HepG2 (cell line): ENCODE data around the gene FAIM2. TPM values are rescaled to one million over a fixed set of nuclear protein-coding genes. Genes with fewer than 3 reads are reported as not detected.

Source experiments
- ARID4A ChIP-seq: sonication (generic); formaldehyde crosslinking; IDR thresholded peaks from 2 replicates; pipeline ENCODE4 v1.5.0; 2020; ENCODE audit warnings: mild to moderate bottlenecking, missing genetic modification reagents, borderline replicate concordance
- CREM ChIP-seq, 2 experiments: sonication (generic) in 1 of 2; formaldehyde crosslinking in 1 of 2; IDR thresholded peaks; 2 replicates each; pipeline versions ENCODE4 v1.4.0 to v1.6.1; 2016 to 2020; ENCODE audit warnings: antibody characterized with exemption in 1 of 2, mild to moderate bottlenecking in 1 of 2, missing genetic modification reagents in 1 of 2
- GABPA ChIP-seq, 2 experiments: IDR thresholded peaks; 2 replicates each; pipeline ENCODE4 v1.6.1; 2011 to 2016; ENCODE audit warnings: low read depth in 2 of 2, low read length in 1 of 2, missing biosample characterization in 1 of 2, missing genetic modification characterization in 1 of 2
- GATAD1 ChIP-seq: IDR thresholded peaks from 2 replicates; pipeline ENCODE4 v1.6.1; 2016; ENCODE audit warnings: missing genetic modification reagents, missing compliant biosample characterization
- HNF4A ChIP-seq: sonication (generic); formaldehyde crosslinking; IDR thresholded peaks from 2 replicates; pipeline ENCODE4 v1.4.0; 2020; ENCODE audit warnings: missing genetic modification reagents
- MED1 ChIP-seq: sonication (generic); formaldehyde crosslinking; IDR thresholded peaks from 2 replicates; pipeline ENCODE4 v1.4.0; 2020; ENCODE audit warnings: missing genetic modification reagents
- MED8 ChIP-seq: sonication (generic); formaldehyde crosslinking; IDR thresholded peaks from 2 replicates; pipeline ENCODE4 v1.8.1; 2023; ENCODE audit warnings: mild to moderate bottlenecking, missing genetic modification reagents; ENCODE audit not compliant: insufficient replicate concordance
- MYC ChIP-seq: sonication (generic); formaldehyde crosslinking; IDR thresholded peaks from 2 replicates; pipeline ENCODE4 v1.9.0; 2021; ENCODE audit warnings: missing genetic modification reagents, borderline replicate concordance
- NCOA1 ChIP-seq: sonication (generic); formaldehyde crosslinking; IDR thresholded peaks from 2 replicates; pipeline ENCODE4 v1.9.0; 2021; ENCODE audit warnings: missing genetic modification reagents
- NPAS2 ChIP-seq: sonication (generic); formaldehyde crosslinking; IDR thresholded peaks from 2 replicates; pipeline ENCODE4 v1.8.0; 2022; ENCODE audit warnings: mild to moderate bottlenecking, missing genetic modification reagents, borderline replicate concordance
- PAWR ChIP-seq: sonication (generic); formaldehyde crosslinking; IDR thresholded peaks from 2 replicates; pipeline ENCODE4 v1.4.0; 2020; ENCODE audit warnings: missing genetic modification reagents, mild to moderate bottlenecking, borderline replicate concordance
- SIN3B ChIP-seq: fragments of 150-350 bp; IDR thresholded peaks from 2 replicates; pipeline ENCODE4 v1.6.1; 2014; ENCODE audit warnings: low read length
- ZBTB25 ChIP-seq: IDR thresholded peaks from 2 replicates; pipeline ENCODE4 v1.6.1; 2018; ENCODE audit warnings: missing genetic modification reagents
- ZKSCAN5 ChIP-seq: sonication (generic); formaldehyde crosslinking; IDR thresholded peaks from 2 replicates; pipeline ENCODE4 v1.5.1; 2020; ENCODE audit warnings: mild to moderate bottlenecking, missing genetic modification reagents
- ZNF10 ChIP-seq: sonication (generic); formaldehyde crosslinking; IDR thresholded peaks from 2 replicates; pipeline ENCODE4 v1.4.0; 2020; ENCODE audit warnings: mild to moderate bottlenecking, low read depth, missing genetic modification reagents, borderline replicate concordance
- ZNF18 ChIP-seq: sonication (generic); formaldehyde crosslinking; IDR thresholded peaks from 2 replicates; pipeline ENCODE4 v1.8.0; 2022; ENCODE audit warnings: mild to moderate bottlenecking, missing genetic modification reagents; ENCODE audit not compliant: insufficient replicate concordance
- ZNF205 ChIP-seq: IDR thresholded peaks from 2 replicates; pipeline ENCODE4 v1.6.1; 2018; ENCODE audit warnings: missing biosample characterization, missing genetic modification reagents
- ZNF292 ChIP-seq: sonication (generic); formaldehyde crosslinking; IDR thresholded peaks from 2 replicates; pipeline ENCODE4 v1.8.1; 2022; ENCODE audit warnings: mild to moderate bottlenecking, low read depth, missing genetic modification reagents, borderline replicate concordance
- ZNF530 ChIP-seq: sonication (generic); formaldehyde crosslinking; IDR thresholded peaks from 2 replicates; pipeline ENCODE4 v1.5.0; 2020; ENCODE audit warnings: low read depth, mild to moderate bottlenecking, missing genetic modification reagents
- ZNF562 ChIP-seq: sonication (generic); formaldehyde crosslinking; IDR thresholded peaks from 2 replicates; pipeline ENCODE4 v1.8.0; 2022; ENCODE audit warnings: missing genetic modification reagents, borderline replicate concordance
- ZNF644 ChIP-seq: IDR thresholded peaks from 2 replicates; pipeline ENCODE4 v1.6.1; 2016; ENCODE audit warnings: low read depth
- polyA plus RNA-seq, 8 experiments: library from polyadenylated mRNA; depleted of rRNA in 3 of 8; stranded (reverse) in 7 of 8; unstranded in 1 of 8; fragments of >200 nt; fragmentation: Illumina TruSeq in 4 of 8; extraction: Trizol in 4 of 8; gene quantifications; 2 replicates each; pipeline versions ENCODE4 v1.2.1 to v1.2.3, GENCODE V29; 2011 to 2016; ENCODE audit warnings: low read depth in 4 of 8, missing spikeins in 1 of 8, mixed read lengths in 1 of 8; ENCODE audit not compliant: insufficient read depth in 1 of 8
- total RNA-seq, 5 experiments: library from RNA; depleted of rRNA; stranded (reverse); fragments of >200 nt; fragmentation: Illumina TruSeq; extraction: Trizol; gene quantifications; 2 replicates each; pipeline ENCODE4 v1.2.3, GENCODE V29; 2016; ENCODE audit warnings: low read depth in 1 of 5

Gene FAIM2
- total and polyA plus RNA-seq, 2 of the 13 experiments (the other 11 are each of a cell fraction or from before 2014, with no cell fraction given) = not detected

GRCh38 chr12:49842519-49843352, 61.0 kb downstream of the FAIM2 start, which contains the start of gene BCDIN3D (continued):
- TF ChIP-seq ZNF644 (CRISPR knock-in tag) (no peak), ZNF18 (CRISPR knock-in tag) (no peak), ZNF562 (CRISPR knock-in tag) (no peak), GATAD1 (CRISPR knock-in tag) (peak; percentile 83), ZNF292 (CRISPR knock-in tag) (no peak), ZNF205 (no peak), MYC (CRISPR knock-in tag) (peak; percentile 79; the same call in 1 of the 2 replicates), ZBTB25 (no peak; the same call in 1 of the 2 replicates), NPAS2 (CRISPR knock-in tag) (no peak), ZKSCAN5 (no peak), ZNF530 (CRISPR knock-in tag) (peak; percentile 30; the same call in 1 of the 2 replicates), MED1 (CRISPR knock-in tag) (peak; percentile 71), ZNF10 (CRISPR knock-in tag) (no peak), CREM (IDR thresholded peaks at IDR 0.05) (no peak), CREM (CRISPR knock-in tag; IDR thresholded peaks at IDR 0.05) (no peak), MED8 (CRISPR knock-in tag) (peak; percentile 24), SIN3B (peak; percentile 66; the same call in 1 of the 2 replicates), GABPA (IDR thresholded peaks at IDR 0.05; ENCODE audit: low read depth, low read length) (peak; percentile 87), GABPA (CRISPR knock-in tag; IDR thresholded peaks at IDR 0.05; ENCODE audit: low read depth) (peak; percentile 95), ARID4A (peak; percentile 54; the same call in 1 of the 2 replicates), HNF4A (no peak), PAWR (CRISPR knock-in tag) (no peak), NCOA1 (CRISPR knock-in tag) (no peak)
